Stimulated activated naive B cell treated with anti-CD40 and anti-IgM and Interleukin-4, amounts not matched to agents 10 μg/mL and 1 μg/mL and 100 μg/mL, for 72 hours (primary cell): ENCODE results near the gene ADK.
"Not testable (repeated sequence)": the region's sequence is repeated elsewhere in the genome, so short reads cannot be mapped to it uniquely, and the experiment has no call there.

Experiments used
- ATAC-seq, 2 donors: fragments of 150-1000 bp; cut with Tn5 transposase; replicated peaks; 2 replicates each; pipeline ENCODE4 v1.10.0; 2021; ENCODE audit warnings: moderate library complexity in 1 of 2
- DNase-seq: peaks from one replicate; pipeline ENCODE4 v3.0.0; 2021
- H3K27ac Mint-ChIP-seq: one replicate; pipeline ENCODE4 v1.8.0; 2022; ENCODE audit warnings: mild to moderate bottlenecking, mixed read lengths
- H3K27me3 Mint-ChIP-seq, 2 donors: one replicate each; pipeline ENCODE4 v1.8.0; 2022; ENCODE audit warnings: mixed read lengths in 2 of 2
- H3K36me3 Mint-ChIP-seq, 2 donors: one replicate each; pipeline ENCODE4 v1.8.0; 2022; ENCODE audit warnings: mixed read lengths in 2 of 2, mild to moderate bottlenecking in 1 of 2
- H3K4me1 Mint-ChIP-seq, 2 donors: one replicate each; pipeline ENCODE4 v1.8.0; 2022; ENCODE audit warnings: mixed read lengths in 2 of 2, mild to moderate bottlenecking in 1 of 2
- H3K4me3 Mint-ChIP-seq, 2 donors: one replicate each; pipeline ENCODE4 v1.8.0; 2022; ENCODE audit warnings: mild to moderate bottlenecking in 2 of 2, mixed read lengths in 2 of 2, moderate library complexity in 1 of 2
- H3K9me3 Mint-ChIP-seq, 2 donors: one replicate each; pipeline ENCODE4 v1.8.0; 2022; ENCODE audit warnings: mixed read lengths in 2 of 2, mild to moderate bottlenecking in 1 of 2

The ADK gene

GRCh38 chr10:74439213-74439612, 288.2 kb downstream of the ADK start:
- no peaks in the 10 kb centered on the region for H3K9me3 Mint-ChIP-seq
- peaks cover 15 to 32% of the 10 kb centered on the region in 2 donors for H3K36me3 Mint-ChIP-seq
- H3K4me3 Mint-ChIP-seq = no peak overlapping the region
- DNase-seq (no peak), ATAC-seq (no peak)
- H3K27me3 Mint-ChIP-seq = no peaks in the 10 kb centered on the region
- peaks cover 6 to 9% of the 10 kb centered on the region in 2 donors for H3K4me1 Mint-ChIP-seq
- no peak overlapping the region for H3K27ac Mint-ChIP-seq

DNA sequence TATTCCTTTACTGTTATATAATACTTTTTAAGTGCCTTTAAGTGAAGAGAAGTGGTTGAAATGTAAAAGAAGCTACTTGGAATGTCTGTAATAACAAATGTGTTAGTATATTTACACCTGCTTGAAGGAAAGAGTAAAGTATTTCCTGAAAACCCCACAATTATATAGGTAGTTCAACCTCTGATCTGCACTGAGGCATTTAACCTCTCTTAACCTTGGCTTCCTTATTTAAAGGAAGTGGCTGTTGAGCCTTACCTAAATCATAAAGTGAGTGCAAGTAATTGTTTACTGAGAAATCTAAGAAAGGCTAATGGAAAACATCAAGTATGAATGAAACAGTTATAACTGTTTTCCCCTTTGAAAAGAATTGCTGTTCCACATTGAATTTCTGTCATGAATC, 294.5 kb downstream of the ADK start:
- DNase-seq = no peak

GRCh38 chr10:74450602-74451001, 299.6 kb downstream of the ADK start:
- DNase-seq (no peak), ATAC-seq (no peak)
- peaks cover 0 to 1% of the 10 kb centered on the region in 2 donors for H3K9me3 Mint-ChIP-seq
- no peak overlapping the region for H3K27ac Mint-ChIP-seq
- H3K4me1 Mint-ChIP-seq = peaks cover 2 to 23% of the 10 kb centered on the region in 2 donors
- no peak overlapping the region for H3K4me3 Mint-ChIP-seq
- peaks cover 18 to 28% of the 10 kb centered on the region in 2 donors for H3K36me3 Mint-ChIP-seq
- no peaks in the 10 kb centered on the region for H3K27me3 Mint-ChIP-seq

More for the DNA sequence above, 294.5 kb downstream of the ADK start:
- Mint-ChIP-seq H3K27me3 (no peaks in the 10 kb centered on the region), H3K36me3 (peaks cover 4 to 17% of the 10 kb centered on the region in 2 donors), H3K4me1 (peaks cover 6 to 18% of the 10 kb centered on the region in 2 donors), H3K4me3 (no peak overlapping the region), H3K9me3 (no peaks in the 10 kb centered on the region), H3K27ac (no peak overlapping the region)
- no peak for ATAC-seq

GRCh38 chr10:74451127-74451829, 300.3 kb downstream of the ADK start:
- H3K36me3 Mint-ChIP-seq = peaks cover 22 to 32% of the 10 kb centered on the region in 2 donors
- peak overlapping the region; percentile 47 for H3K27ac Mint-ChIP-seq
- no peak overlapping the region for H3K4me3 Mint-ChIP-seq

DNA sequence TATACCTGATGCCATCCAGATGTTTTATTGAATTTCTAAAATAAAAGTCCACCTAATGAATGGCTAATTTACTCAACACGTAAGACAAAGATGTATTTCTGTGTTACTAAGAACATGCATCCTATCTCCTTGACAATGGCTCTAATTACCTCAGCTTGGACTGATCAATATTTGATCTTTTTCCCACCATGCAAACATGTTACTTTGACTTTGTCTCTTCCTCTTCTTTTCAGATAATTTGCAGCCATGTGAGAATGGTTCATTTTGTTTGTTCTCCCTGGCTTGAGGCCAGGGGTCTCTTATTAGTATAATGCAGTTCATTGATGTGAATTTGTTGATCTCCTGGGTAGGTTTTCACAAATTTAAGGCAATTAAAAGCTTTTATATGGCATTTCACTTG, 302.1 kb downstream of the ADK start:
- Mint-ChIP-seq H3K36me3 (peaks cover 32 to 45% of the 10 kb centered on the region in 2 donors), H3K27me3 (no peaks in the 10 kb centered on the region), H3K4me3 (no peak overlapping the region), H3K9me3 (peaks cover 5 to 10% of the 10 kb centered on the region in 2 donors), H3K27ac (no peak overlapping the region), H3K4me1 (peaks cover 2 to 10% of the 10 kb centered on the region in 2 donors)
- no peak for DNase-seq
- ATAC-seq = no peak

More at GRCh38 chr10:74451127-74451829, 300.3 kb downstream of the ADK start:
- peaks cover 0 to 7% of the 10 kb centered on the region in 2 donors for H3K9me3 Mint-ChIP-seq
- no peak for ATAC-seq
- no peaks in the 10 kb centered on the region for H3K27me3 Mint-ChIP-seq
- no peak for DNase-seq
- H3K4me1 Mint-ChIP-seq = peaks cover 2 to 21% of the 10 kb centered on the region in 2 donors

GRCh38 chr10:74457478-74457877, 306.5 kb downstream of the ADK start:
- not testable (repeated sequence) for DNase-seq, H3K27me3 Mint-ChIP-seq, H3K9me3 Mint-ChIP-seq, H3K4me3 Mint-ChIP-seq, ATAC-seq, H3K4me1 Mint-ChIP-seq
- H3K27ac Mint-ChIP-seq = peak overlapping the region; percentile 63
- peaks cover 30 to 38% of the 10 kb centered on the region in 2 donors for H3K36me3 Mint-ChIP-seq

GRCh38 chr10:74460812-74461211, 309.8 kb downstream of the ADK start:
- H3K4me1 Mint-ChIP-seq = no peaks in the 10 kb centered on the region
- no peak overlapping the region for H3K27ac Mint-ChIP-seq
- H3K36me3 Mint-ChIP-seq = peaks cover 19 to 27% of the 10 kb centered on the region in 2 donors
- no peaks in the 10 kb centered on the region for H3K27me3 Mint-ChIP-seq
- DNase-seq (no peak), ATAC-seq (no peak)
- peaks cover 5 to 7% of the 10 kb centered on the region in 2 donors for H3K9me3 Mint-ChIP-seq
- no peak overlapping the region for H3K4me3 Mint-ChIP-seq

GRCh38 chr10:74474022-74474713, 323.1 kb downstream of the ADK start:
- ATAC-seq (no peak), DNase-seq (no peak)
- Mint-ChIP-seq H3K36me3 (peaks cover 38 to 60% of the 10 kb centered on the region in 2 donors), H3K4me3 (no peak overlapping the region), H3K27me3 (no peaks in the 10 kb centered on the region), H3K27ac (no peak overlapping the region), H3K4me1 (peaks cover 5 to 16% of the 10 kb centered on the region in 2 donors), H3K9me3 (peaks cover 0 to 2% of the 10 kb centered on the region in 2 donors)

- not testable (repeated sequence) for H3K27ac Mint-ChIP-seq, DNase-seq, H3K9me3 Mint-ChIP-seq, ATAC-seq, H3K4me3 Mint-ChIP-seq, H3K27me3 Mint-ChIP-seq
- H3K4me1 Mint-ChIP-seq = peaks cover 6 to 27% of the 10 kb centered on the region in 2 donors
- peaks cover 42 to 60% of the 10 kb centered on the region in 2 donors for H3K36me3 Mint-ChIP-seq
Measured at GRCh38 chr10:74476162-74476706, 325.2 kb downstream of the ADK start.

GRCh38 chr10:74480778-74481177, 329.8 kb downstream of the ADK start:
- Mint-ChIP-seq H3K27ac (no peak overlapping the region), H3K27me3 (no peaks in the 10 kb centered on the region), H3K4me1 (peaks cover 9 to 29% of the 10 kb centered on the region in 2 donors), H3K9me3 (peaks cover 10 to 20% of the 10 kb centered on the region in 2 donors), H3K4me3 (no peak overlapping the region), H3K36me3 (peaks cover 56 to 71% of the 10 kb centered on the region in 2 donors)
- ATAC-seq (no peak), DNase-seq (no peak)

DNA sequence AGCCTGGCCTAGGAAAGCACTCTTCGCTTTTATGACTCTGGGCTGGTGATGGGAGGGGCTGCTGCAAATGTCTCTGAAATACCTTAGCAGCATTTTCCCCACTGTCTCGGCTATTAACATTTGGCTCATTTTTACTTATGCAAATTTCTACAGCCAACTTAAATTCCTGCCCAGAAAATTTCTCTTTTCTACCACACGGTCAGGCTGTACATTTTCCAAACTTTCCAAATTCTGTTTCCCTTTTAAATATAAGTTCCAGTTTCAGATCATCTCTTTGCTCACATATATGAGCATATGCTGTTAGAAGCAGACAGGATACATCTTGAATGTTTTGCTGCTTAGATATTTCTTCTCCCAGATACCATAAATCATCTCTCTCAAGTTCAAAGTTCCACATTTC, 332.3 kb downstream of the ADK start:
- Mint-ChIP-seq H3K27me3 (no peaks in the 10 kb centered on the region), H3K4me3 (no peak overlapping the region), H3K27ac (no peak overlapping the region), H3K9me3 (peaks cover 10 to 20% of the 10 kb centered on the region in 2 donors), H3K4me1 (peaks cover 11 to 23% of the 10 kb centered on the region in 2 donors), H3K36me3 (peaks cover 54 to 68% of the 10 kb centered on the region in 2 donors)
- ATAC-seq (no peak), DNase-seq (no peak)

- Mint-ChIP-seq H3K36me3 (peaks cover 42 to 53% of the 10 kb centered on the region in 2 donors), H3K27me3 (no peaks in the 10 kb centered on the region), H3K4me3 (no peak overlapping the region), H3K27ac (no peak overlapping the region), H3K9me3 (peaks cover 10 to 20% of the 10 kb centered on the region in 2 donors), H3K4me1 (peaks cover 8 to 19% of the 10 kb centered on the region in 2 donors)
- DNase-seq (no peak), ATAC-seq (no peak)
Measured at GRCh38 chr10:74485283-74485682, 334.3 kb downstream of the ADK start.

DNA sequence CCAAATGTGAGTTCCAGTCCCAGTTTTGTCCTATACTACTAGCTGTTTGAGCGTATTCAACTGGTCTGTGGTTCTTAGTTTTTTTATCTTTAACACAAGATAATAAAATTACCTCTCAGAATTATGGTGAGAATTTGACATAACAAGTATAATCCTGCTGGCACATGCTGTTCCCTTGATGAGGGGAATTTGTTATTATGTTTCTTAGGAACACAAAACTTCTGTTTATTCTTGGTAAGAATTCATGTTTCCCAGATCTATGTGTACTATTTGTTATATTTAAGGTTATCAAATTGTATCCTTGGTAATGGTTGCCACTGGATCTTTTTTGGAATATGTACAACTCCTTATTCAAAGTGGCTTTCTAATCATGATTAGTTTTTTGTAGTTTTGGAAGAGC, 335.6 kb downstream of the ADK start:
- DNase-seq = no peak
- H3K27me3 Mint-ChIP-seq = no peaks in the 10 kb centered on the region
- no peak overlapping the region for H3K27ac Mint-ChIP-seq
- no peak overlapping the region for H3K4me3 Mint-ChIP-seq
- ATAC-seq = no peak
- H3K4me1 Mint-ChIP-seq = peaks cover 8 to 9% of the 10 kb centered on the region in 2 donors
- H3K9me3 Mint-ChIP-seq = peaks cover 4 to 15% of the 10 kb centered on the region in 2 donors
- peaks cover 32 to 46% of the 10 kb centered on the region in 2 donors for H3K36me3 Mint-ChIP-seq

DNA sequence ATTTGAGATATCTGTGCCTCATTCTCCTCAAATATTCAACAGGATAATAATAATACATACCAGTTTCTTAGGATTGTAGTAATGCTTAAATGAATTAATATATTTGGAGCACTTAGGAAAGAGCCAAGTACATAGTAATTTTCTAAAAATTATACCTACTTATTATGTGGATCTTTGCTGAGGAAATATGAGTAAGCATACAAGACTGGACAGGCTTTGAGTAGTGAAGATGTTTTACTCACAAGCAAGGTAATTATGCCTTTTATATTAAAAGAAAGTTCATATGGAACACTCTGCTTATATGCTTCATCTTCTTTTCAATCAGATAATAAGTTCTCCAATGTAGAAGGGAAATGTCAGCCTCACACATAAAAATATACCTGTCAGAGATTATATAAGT, 337.9 kb downstream of the ADK start:
- Mint-ChIP-seq H3K27ac (no peak overlapping the region), H3K9me3 (peaks cover 0 to 2% of the 10 kb centered on the region in 2 donors), H3K27me3 (no peaks in the 10 kb centered on the region), H3K36me3 (peaks cover 10 to 24% of the 10 kb centered on the region in 2 donors), H3K4me3 (no peak overlapping the region), H3K4me1 (peaks cover 0 to 3% of the 10 kb centered on the region in 2 donors)
- DNase-seq = no peak
- no peak for ATAC-seq
